GM10266 (cell line): ENCODE data around the gene ART1.
"Not testable (repeated sequence)": the region's sequence is repeated elsewhere in the genome, so short reads cannot be mapped to it uniquely, and the experiment has no call there.

Source experiments
- DNase-seq: peaks from one replicate; pipeline ENCODE4 v3.0.0; 2012; ENCODE audit errors: extremely low spot score
- CTCF ChIP-seq: IDR thresholded peaks from 2 replicates; pipeline ENCODE4 v1.5.1; 2012; ENCODE audit warnings: mild to moderate bottlenecking, low read depth; ENCODE audit not compliant: control insufficient read depth, insufficient read depth; ENCODE audit errors: missing control alignments

The ART1 gene

DNA sequence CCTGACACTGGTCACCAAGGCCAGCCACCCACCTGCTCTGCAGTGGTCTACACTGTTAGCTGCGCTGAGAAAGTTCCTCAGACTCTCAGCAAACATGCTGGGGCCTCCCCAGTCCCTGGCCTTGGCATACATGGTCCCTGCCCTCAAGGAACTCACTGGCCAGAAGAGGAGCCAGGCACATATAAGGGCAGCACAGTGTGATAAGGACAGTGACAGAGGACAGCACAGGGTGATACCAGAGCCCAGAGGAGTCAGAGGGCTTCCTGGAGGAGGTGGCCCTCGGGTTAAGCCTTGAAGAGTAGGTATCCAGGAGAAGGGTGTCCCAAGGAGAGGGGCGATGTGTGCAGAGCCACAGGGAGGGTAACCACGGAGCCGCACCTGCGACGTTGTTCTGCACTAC, 624 bp downstream of the ART1 start:
- no peak for TF ChIP-seq CTCF
- no peak for DNase-seq

DNA sequence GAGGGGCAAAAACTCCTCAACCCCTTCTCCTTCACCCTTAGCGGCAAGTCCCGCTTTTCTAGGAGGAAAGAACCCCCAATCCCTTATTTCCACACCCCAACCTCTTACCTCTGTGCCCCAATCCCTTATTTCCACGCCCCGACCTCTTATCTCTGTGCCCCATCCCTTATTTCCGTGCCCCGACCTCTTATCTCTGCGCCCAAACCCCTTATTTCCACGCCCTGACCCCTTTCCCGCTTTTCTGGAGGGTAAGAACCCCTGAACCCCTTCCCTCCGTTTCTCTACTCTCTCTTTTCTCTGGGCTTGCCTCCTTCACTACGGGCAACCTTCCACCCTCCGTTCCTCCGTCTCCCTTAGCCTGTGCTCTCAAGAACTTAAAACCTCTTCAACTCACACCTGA, 3.9 kb downstream of the ART1 start:
- not testable (repeated sequence) for DNase-seq

DNA sequence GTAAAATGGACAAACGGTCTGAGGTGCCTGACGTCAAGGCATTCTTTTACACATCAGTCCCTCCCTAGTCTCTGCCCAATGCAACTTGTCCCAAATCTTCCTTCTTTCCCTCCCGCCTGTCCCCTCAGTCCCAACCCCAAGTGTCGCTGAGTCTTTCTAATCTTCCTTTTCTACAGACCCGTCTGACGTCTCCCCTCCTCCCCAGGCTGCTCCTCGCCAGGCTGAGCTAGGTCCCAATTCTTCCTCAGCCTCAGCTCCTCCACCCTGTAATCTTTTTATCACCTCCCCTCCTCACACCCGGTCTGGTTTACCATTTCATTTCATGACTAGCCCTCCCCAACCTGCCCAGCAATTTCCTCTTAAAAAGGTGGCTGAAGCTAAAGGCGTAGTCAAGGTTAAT, 4.4 kb downstream of the ART1 start:
- DNase-seq, result not testable (repeated sequence)

DNA sequence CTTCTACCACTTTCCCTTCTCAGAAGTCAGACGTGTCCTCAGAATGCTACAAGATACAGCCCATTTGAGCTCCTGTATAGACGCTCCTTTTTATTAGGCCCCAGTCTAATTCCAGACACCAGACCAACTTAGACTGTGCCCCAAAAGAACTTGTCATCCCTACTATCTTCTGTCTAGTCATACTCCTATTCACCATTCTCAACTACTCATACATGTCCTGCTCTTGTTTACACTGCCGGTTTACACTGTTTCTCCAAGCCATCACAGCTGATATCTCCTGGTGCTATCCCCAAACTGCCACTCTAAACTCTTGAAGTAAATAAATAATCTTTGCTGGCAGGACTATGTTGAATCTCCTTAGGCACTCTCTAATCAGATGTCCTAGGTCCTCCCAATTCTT, 7.6 kb downstream of the ART1 start:
- DNase-seq, result not testable (repeated sequence)

GRCh38 chr11:3655547-3655946, 10.6 kb downstream of the ART1 start:
- no peak for DNase-seq
- TF ChIP-seq CTCF, result no peak

DNA sequence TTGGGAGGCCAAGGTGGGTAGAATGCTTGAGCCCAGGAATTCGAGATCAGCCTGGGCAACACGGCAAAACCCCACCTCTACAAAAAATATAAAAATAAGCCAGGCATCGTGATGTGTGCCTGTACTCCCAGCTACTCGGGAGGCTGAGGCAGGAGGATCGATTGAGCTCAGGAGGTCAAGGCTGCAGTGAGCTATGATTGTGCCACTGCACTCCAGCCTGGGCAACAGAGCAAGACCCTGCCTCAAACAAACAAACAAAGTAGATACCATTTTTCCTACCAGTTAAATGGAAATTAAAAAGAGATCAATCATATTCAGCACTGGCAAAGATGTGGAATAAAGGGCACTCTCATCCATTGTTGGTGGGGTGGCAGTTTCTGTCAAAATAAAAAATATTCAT, 12.4 kb downstream of the ART1 start:
- DNase-seq, result not testable (repeated sequence)

DNA sequence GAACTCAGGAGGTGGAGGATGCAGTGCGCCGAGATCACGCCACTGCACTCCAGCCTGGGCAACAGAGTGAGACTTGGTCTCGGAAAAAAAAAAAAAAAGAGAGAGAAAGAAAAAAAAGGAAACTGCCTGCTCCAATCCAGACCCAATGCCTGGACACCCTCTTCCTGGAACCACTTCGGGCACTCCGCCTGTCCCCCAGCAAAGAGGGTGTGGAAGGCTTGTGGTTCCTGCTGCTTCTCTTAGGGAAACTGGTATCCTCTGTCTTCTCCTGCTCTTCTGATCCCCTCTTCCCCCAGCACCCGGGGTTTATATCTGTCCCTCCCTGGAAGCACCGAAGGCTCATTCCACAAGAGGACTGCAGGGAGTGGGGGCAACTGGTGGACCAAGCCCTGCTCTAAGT, 13.3 kb downstream of the ART1 start:
- TF ChIP-seq CTCF, result no peak
- no peak for DNase-seq

DNA sequence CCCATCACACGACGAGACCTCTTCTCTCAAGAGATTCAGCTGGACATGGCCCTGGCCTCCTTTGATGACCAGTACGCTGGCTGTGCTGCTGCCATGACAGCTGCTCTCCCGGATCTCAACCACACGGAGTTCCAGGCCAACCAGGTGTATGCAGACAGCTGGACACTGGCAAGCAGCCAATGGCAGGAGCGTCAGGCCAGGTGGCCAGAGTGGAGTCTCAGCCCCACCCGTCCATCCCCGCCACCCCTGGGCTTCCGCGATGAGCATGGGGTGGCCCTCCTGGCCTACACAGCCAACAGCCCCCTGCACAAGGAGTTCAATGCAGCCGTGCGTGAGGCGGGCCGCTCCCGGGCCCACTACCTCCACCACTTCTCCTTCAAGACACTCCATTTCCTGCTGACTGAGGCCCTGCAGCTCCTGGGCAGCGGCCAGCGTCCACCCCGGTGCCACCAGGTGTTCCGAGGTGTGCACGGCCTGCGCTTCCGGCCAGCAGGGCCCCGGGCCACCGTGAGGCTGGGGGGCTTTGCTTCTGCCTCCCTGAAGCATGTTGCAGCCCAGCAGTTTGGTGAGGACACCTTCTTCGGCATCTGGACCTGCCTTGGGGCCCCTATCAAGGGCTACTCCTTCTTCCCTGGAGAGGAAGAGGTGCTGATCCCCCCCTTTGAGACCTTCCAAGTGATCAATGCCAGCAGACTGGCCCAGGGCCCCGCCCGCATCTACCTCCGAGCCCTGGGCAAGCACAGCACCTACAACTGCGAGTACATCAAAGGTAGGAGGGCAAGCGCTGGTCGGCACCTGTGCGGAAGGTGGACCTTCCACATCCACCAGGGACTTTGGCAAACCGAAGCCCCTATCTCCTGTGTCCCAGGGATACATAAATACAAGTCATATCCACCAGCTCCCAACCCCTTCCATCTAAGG, 14.9 kb downstream of the ART1 start:
- DNase-seq, result no peak
- TF ChIP-seq CTCF, result no peak

DNA sequence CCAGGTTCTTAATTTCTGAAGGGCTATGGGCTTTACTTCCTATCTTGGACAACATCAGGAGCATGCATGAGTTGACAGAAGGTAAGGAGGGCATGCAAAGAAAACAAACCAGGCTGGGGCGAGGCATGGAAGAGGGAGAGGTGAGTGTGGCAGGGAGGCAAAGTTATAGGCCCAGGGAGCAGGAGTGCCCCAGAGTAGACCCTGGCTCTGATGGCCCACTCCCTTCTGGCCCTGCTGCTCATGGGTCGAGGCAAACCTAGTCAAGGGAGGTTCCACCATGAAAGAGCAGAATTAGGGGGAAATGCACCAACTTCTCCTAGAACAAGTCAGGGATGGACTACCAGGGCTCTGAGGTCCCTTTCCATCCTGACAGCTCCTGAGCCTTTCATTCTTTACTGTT, 16.0 kb downstream of the ART1 start:
- no peak for DNase-seq
- no peak for TF ChIP-seq CTCF

GRCh38 chr11:3662856-3663255, 17.9 kb downstream of the ART1 start:
- no peak for DNase-seq
- no peak for TF ChIP-seq CTCF
